ENCODE results near the gene TRIP13.
"Not testable (repeated sequence)": the region's sequence is repeated elsewhere in the genome, so short reads cannot be mapped to it uniquely, and the experiment has no call there.

The TRIP13 gene

DNA sequence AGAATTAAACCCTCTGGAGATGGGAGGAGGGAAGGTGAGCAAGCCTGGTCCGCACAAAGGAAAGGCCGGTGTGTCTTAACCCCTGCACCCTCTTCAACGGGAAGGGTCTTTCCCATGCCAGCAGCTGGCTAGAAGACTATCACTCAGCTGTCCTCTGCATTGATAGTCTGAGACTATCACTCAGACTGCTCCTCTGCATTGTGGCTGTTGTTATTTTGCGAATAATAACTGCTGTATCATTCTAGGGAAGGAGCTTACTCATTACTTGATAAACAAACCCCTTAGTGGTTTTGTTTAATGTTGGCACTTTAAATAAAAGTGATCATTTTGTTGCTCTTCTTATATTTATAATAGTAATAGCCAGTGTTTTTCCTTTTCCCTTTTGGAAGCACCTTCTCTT, 8.1 kb downstream of the TRIP13 start:
- DNase-seq: no peak

DNA sequence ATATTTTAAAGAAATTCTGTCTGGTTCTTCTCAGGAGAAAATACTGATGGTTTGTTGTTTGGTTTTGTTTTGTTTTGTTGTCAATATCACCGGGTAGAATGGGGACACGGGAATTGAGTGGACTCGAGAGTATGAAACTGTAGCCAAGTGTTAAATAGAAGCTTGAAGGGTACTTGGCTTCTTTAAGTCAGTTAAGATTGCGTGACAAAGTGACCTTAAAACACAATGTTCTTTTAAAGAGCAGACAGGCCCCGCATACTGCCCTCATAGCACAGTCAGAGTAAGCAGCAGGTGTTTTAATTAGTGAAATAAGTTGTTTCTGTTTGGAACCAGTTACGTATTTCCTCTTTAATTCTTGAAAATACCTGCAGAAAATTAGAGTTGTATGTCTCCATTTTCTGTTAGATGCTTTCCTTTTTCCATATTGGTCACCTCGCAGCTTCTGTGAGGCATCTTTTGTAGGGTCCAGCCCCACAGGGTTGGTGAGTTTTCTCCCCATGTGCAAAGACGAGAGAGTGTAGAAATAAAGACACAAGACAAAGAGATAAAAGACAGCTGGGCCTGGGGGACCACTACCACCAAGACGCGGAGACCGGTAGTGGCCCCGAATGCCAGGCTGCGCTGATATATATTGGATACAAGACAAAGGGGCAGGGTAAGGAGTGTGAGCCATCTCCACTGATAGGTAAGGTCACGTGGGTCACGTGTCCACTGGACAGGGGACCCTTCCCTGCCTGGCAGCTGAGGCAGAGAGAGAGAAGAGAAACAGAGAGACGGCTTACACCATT, 9.6 kb downstream of the TRIP13 start:
- no peak for DNase-seq

DNA sequence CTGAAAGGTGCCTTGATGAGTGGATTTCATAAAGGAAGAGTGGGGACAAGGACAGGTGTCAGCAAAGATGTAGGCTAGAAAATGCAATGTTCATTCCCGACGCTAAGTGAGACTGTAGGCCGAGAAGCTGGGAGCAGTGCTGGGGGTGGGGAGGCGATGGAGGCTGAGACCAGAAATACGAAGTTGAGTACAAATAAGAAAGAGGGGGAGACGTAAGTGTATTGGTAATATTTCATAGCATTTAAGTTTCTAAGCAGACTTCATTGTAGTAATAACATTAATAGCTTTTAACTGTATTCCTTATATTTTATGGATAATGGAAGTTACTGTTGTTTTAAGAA, 11.0 kb downstream of the TRIP13 start:
- DNase-seq: no peak

DNA sequence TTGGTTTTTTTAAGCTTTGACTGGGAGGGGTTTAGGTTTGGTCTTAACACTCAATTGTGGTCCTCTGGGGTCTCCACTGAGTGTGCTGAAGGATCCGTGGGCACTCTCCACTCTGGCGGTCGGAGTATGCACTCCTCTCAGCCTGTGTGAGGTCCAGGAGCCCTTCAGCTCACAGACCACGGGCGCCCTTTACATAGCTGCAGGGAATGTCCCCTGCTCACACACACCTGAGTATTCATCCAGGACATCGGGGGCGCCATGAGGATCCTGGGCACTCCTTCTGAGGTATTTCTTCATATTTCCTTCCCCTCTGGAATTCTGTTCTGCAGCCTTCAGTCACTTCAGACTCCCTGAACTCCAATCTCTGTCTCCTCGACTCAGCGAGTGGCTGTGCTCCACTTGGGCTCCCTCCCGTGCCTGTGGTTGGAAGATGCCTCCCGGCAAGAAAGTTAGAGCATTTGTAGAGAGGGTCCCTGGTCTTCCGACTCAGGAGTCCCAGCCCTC, 12.5 kb downstream of the TRIP13 start:
- no peak for DNase-seq

DNA sequence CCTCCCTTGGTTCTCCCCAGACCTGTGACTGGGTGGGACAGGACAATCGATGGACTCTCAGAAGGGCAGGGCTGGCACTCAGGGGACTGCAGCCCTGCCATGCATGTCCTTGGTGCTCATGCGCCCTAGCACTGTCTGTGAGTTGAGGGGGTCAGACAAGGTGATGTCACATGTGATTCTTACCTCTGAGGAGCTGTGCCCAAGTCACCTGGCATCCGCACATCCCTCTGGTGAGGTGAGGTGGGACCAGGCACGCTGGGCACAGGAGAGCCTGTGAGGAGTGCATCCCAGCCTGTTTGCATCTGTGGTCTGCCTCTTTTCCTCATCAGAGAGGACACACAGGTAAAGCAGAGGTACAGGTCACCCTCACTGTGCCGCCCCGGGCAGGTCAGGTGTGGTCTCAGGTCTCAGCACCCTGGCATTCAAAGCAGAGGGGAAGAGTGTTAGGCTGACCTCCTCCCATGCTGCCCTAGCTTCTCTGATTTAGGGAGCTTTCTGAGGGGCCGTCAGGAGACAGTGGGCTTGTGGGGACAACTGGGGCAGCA, 14.8 kb downstream of the TRIP13 start:
- no peak for DNase-seq

DNA sequence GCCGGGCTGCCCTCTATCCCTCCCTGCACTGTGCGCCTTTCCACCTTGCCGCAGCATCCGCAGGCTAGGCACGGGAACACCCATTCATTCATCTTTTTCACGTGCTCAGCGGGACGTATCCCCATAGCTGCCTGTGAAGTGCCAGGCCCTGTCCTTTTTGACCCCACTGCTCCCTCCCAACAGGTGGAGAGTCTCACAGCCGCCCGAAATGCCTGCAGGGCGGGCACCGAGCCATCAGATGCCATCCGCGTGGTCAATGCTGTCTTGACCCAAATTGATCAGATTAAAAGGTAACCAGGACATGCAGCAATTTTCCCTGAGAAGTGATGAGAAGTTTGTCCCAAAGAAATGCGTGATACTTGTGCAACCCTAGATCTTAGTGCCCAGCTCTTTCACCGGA, 15.5 kb downstream of the TRIP13 start:
- no peak for DNase-seq

DNA sequence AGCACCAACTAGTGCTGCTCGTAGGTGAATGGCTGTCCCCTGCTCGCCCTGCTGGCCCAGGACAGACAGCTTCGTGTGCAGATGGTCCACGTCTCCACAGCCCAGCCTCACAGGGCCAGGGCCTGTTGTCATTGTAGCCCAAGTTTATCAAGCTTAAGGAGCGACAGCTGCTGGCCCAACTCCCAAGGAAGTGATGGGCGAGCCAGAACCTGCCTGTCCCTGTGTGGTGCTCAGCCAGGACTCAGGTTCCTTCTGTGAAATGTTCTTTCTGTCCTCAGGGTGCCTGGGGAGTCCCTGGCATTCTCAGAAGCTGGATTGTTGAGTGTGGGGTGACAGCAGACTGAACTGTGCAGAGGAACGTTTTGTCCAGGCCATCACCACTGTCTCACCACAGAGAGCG, 16.4 kb downstream of the TRIP13 start:
- DNase-seq: no peak

DNA sequence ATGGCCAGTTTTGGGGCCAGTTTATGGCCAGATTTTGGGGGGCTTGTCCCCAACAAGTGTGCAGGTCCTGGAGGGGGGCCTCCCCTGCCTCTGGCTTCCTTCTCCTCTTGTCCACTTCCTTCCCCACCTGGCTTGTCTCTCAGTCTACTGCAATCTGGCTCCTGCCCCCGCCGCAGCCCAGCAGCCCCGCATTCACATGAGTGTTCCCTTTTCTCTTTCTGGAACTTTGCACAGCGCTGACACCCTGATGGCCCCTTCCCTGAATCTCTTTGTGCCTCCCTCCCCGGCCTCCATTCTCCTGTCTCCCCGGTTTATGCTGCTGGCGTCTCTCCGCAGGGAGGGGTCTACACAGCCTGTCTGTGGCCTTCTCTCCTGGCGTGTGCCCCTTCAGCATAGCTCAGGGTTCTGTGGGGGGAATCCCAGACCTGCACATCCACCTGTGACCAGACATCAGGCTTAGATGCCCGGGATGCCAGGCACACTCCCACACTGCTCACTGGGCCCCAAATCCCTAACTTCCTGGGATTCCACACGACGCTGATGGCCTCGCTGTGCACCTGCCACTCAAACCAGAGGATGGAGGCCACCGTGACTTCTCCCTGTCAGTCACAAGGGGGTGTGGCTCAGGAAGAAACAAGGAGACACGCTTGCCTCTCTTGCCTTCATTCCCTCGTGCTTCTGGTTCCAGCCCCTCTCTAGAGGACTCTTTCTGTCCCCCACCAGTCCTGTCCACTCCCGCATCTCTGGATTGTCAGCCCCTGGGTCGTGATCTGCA, 17.5 kb downstream of the TRIP13 start:
- no peak for DNase-seq

DNA sequence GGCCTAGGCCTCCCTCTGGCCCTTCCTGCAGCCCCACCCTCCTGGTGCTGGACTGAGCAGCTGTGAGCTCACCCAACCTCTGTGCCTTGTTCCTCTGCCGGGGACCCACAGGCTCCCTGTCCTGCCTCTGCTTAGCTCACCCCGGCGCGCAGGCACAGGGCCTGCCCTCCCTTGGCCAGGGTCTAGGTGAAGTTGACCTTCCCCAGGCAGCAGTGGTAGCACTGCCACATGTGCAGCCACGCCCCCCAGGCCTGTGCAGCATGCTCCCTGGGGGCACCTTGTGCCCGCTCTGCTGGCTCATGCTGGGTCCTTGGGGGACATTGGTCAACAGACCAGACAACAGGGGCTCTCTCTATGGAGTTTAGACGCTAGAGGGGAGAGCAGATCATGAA, 18.1 kb downstream of the TRIP13 start:
- DNase-seq: no peak

DNA sequence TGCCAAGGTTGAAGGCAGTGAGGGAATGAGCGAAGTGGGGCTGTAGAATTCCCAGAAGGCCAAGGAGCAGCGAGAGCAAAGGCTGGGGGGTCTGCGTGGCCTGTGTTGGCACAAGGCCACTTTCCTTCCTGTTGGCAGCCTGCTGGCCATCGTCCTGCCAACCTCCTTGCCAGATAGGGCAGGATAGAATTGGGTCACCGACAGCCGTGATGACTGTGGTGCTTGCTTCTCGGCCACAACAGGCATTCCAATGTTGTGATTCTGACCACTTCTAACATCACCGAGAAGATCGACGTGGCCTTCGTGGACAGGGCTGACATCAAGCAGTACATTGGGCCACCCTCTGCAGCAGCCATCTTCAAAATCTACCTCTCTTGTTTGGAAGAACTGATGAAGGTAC, 18.9 kb downstream of the TRIP13 start:
- DNase-seq: no peak

DNA sequence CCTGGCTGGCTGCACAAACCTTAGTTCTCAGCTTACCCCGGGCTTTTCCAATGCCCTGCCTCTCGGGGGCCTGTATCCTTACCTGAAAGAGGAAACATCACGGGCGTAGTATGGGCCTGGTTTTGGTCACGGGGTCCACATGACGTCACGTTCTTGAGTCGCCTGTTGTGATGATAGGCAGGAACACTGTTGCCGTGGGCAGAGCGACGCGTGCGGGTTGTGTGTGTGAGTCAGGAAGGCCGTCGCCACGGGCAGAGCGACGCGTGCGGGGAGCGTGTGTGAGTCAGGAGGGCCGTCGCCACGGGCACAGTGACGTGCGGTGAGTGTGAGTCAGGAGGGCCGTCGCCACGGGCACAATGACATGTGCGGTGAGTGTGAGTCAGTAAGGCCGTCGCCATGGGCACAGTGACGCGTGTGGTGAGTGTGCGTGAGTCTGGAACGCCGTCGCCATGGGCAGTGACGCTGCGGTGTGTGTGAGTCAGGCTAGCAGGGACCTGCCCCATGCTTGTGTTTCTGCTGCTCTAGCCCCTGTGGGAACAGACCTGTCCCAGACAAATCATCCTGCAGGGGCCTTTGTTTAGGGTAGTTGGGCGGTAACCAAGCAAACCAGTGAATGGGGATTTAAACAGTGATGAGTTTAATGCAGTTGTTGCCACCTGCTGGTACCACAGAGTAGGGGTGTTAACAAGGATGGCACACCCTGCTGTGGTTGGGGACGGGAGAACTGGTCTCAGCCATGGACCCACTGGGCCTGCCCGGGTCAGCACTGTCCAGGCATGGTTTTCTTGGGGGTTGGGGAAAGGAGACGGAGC, 19.8 kb downstream of the TRIP13 start:
- DNase-seq: no peak

DNA sequence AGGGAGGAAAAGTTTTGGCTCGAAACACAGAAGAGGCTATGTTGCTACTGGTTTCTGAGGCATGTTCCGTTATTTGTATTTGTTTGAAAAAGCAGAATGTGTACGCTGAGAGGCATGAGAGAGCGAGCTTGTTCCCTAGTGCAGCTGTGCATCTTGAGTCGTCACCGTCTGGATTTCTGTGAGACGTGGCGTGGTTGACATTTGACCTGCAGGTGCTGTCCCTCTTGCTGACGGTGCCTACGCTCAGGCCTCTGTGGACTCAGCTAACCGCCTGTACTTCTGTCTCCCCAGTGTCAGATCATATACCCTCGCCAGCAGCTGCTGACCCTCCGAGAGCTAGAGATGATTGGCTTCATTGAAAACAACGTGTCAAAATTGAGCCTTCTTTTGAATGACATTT, 21.5 kb downstream of the TRIP13 start:
- no peak for DNase-seq

DNA sequence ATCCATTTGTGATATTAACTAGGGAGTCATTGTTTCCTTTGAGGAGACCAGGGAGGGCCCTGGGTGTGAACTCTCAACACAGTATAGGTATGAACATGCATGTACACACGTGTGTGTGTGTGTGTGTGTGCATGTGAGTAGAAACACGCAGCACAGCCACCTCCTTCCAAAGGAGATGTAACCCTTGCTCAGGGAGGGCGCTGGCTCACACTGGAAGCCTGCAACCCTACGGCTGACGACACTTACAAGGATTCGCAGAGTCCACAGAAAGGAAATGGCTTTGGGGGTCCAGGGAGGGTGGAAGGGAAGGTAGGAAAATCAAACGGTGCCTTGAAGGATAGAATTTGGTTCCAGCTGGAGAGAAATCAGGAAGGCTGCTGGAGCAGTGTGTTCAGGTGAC, 21.9 kb downstream of the TRIP13 start:
- DNase-seq: no peak

DNA sequence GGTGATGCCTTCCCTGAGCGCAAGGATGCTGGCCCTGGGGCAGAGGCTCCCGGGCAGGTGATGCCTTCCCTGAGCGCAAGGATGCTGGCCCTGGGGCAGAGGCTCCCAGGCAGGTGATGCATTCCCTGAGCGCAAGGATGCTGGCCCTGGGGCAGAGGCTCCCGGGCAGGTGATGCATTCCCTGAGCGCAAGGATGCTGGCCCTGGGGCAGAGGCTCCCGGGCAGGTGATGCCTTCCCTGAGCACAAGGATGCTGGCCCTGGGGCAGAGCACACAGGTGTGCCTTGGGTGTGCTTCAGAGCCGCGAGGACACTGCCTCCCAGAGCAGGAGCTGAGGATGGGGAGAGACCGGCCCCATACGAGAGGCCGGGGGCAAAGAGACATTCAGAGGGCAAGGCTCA, 22.7 kb downstream of the TRIP13 start:
- DNase-seq: not testable (repeated sequence)

DNA sequence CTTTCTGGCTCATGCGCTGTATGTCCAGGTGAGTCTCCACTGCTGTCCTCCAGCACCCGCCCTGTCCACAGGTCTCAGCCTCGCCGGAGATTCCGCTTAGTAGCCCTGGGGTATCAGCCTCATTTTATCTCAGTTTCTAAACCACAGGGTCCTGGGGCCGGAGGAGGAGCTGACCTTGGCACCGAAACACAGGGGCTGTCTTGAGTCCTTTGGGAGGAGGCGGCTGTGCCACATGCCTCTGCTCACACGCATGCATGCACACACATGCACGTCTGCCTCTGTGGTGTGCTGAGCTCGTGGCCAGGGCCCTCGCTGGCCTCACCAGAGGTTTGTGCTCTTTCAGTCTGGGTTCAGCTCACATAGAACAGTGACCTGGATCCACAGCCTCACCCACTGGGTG, 23.3 kb downstream of the TRIP13 start:
- DNase-seq: no peak

DNA sequence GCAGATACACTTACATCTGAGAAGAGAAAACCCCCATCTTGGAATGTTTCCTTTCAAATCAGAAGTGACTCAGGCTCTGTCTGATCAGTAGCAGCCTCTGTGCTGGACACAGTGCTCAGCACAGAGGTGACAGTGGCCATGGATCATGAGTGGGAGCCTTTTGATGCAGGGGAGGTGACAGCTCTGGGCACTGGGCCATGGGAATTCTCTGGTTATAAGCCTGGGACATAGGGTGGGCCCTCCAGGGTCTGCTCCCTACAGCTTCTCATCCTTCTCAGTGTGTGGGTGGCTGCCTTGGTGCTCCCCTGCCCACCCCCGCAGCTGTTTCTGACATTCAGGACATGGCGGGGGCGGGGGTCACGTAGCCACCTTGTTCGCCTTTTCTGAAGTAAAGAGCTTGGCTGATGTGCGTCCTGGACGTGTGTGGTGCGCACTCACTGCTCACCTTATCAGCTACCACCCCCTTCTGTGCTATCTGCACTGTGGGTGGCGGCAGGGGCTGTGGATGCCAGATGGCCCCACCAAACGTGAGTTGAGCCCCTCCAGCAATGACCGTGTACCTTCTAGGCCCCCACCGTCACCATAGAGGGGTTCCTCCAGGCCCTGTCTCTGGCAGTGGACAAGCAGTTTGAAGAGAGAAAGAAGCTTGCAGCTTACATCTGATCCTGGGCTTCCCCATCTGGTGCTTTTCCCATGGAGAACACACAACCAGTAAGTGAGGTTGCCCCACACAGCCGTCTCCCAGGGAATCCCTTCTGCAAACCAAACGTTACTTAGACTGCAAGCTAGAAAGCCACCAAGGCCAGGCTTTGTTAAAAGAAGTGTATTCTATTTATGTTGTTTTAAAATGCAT, 24.0 kb downstream of the TRIP13 start:
- no peak for DNase-seq

DNA sequence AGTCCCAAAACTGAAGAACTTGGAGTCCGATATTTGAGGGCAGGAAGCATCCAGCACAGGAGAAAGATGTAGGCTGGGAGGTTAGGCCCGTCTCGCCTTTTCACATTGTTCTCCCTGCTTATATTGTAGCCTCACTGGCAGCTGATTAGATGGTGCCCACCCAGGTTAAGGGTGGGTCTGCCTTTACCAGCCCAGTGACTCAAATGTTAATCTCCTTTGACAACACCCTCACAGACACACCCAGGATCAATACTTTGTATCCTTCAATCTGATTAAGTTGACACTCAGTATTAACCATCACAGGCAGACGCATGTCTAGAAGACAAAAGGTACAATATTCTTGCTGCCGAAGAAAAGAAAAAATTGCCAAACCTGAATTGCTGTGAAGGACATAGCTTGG, 26.0 kb downstream of the TRIP13 start:
- not testable (repeated sequence) for DNase-seq

DNA sequence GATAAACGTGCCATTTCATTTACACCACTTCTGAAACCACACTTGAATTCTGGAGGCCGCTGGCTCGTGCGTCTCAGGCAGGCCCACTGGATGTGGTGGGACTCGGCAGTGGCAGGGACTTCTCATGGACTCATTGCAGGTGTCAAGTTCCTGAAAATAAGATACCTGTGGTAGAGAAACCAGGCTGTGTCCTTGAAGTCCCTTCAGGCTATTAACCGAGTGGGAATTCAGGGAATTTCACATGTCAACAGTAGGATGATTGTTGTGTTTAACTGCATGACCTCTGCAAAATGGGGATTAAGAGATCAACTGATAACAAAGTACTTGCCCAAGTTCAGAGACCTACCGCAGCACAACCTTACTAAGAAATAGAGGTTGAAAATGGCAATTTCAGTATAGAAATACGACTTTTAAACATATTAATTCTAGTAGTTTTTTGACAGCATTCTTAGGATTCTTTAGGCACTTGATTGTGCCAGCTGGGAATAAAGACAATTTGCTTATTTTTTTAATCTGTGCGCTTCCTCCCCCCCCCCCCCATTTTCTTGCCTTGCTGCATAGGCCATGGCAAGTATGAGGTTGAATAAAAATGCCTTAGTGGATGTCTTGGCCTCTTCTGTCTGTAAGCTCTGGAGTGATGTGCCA, 26.8 kb downstream of the TRIP13 start:
- no peak for DNase-seq

DNA sequence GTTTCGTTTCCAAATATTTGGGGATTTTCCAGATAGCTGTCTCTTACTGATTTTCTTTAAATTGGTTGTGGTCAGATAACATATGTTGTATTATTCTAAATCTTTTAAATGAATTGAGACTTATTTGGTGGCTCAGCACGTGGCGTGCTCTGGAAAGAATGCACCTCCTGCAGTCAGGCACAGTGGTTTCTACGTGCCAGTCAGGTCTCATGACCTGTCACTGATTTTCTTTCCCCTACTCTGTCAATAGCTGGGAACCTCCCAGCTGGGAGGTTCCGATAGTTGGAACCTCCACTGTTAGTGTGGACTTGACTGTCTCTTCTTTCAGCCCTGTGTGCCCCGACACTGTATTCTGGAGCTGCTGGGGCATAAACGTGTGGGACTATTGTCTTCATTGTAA, 27.6 kb downstream of the TRIP13 start:
- DNase-seq: no peak

DNA sequence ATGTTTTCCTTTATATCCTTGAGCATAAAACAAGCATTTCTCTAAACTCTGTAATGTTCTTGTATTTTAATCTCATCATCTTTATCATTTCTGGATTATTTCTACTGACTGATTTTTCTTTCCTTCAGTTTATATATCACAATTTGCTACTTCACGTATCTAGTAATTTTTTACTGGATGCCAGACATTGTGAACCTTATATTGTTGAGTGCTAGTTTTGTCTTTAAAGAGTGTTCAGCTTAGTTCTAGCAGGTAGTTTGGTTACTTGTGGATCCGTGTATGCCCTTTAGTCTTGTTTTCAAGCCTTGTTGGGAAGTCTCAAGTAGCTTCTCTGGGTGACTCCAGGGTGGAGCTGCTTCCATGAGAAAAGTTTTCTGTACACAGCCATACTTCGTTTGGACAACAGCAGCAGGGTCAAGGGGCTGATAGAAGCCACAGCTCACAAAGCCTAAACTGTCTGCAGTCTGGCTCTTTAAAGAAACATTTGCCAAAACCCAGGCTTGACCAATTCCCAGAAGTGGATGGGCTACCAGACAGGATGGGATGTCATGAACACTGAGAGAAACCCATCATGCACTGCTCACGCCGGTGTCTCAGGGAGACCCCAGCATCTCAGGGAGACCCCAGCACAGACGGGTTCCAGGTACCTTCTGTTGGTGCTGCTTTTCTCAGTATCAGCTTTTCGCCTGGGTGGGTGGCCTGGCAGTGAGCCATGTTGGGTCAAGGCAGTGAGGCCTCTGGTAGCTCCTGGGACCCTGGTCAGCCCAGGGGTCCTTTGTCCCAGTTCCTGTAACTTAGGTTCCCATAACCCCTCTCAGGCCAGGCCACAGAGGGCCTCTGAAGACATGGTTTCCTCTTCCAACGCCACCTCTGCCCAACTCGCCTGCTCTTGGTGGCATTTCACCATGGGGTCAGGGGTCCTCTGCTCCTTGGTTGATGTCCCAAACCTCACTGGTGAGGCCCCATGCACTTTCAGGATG, 29.1 kb downstream of the TRIP13 start:
- DNase-seq: no peak

Measured in NCI-H82 (cell line).